GM13977 (cell line): ENCODE data around the gene CATSPERD.

Experiments used
- DNase-seq: peaks from one replicate; pipeline ENCODE4 v3.0.0; 2012; ENCODE audit warnings: low spot score
- in situ Hi-C: fragments of 300-500 bp; cut with MboI; formaldehyde crosslinking; loops from one replicate; pipeline ENCODE4 v1.12.0; 2022; ENCODE audit warnings: low sequenced_read_pairs, low pct_unique_long_range_greater_than_20kb, mixed read lengths, inconsistent platforms; ENCODE audit not compliant: unreplicated experiment
- TF ChIP-seq, protein P1 (sequence below): IDR thresholded peaks from 2 replicates; pipeline ENCODE4 v1.5.1; 2012; ENCODE audit warnings: mild to moderate bottlenecking, control low read depth; ENCODE audit not compliant: insufficient read depth; ENCODE audit errors: extremely low read depth, missing control alignments

The CATSPERD gene

DNA sequence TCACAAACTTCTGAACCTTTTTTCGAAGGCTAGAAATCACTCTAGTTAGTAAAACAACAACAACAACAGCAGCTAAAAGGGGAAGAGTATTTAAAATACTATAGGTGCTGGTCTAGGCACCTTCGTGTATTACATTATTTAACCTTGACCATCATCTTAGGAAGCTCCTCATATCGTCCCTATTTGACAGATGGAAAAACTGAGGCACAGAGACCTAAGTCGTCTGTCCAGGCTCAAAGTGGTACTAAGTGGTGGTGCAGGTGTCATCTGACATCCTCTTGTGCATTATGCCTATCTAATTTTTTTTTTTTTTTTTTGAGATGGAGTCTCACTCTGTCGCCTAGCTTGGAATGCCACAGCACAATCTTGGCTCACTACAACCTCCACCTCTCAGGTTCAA is 29.1 kb downstream of the CATSPERD start:
- DNase-seq = no peak
- in situ Hi-C loops = no loop called here
- TF ChIP-seq, protein P1, sequence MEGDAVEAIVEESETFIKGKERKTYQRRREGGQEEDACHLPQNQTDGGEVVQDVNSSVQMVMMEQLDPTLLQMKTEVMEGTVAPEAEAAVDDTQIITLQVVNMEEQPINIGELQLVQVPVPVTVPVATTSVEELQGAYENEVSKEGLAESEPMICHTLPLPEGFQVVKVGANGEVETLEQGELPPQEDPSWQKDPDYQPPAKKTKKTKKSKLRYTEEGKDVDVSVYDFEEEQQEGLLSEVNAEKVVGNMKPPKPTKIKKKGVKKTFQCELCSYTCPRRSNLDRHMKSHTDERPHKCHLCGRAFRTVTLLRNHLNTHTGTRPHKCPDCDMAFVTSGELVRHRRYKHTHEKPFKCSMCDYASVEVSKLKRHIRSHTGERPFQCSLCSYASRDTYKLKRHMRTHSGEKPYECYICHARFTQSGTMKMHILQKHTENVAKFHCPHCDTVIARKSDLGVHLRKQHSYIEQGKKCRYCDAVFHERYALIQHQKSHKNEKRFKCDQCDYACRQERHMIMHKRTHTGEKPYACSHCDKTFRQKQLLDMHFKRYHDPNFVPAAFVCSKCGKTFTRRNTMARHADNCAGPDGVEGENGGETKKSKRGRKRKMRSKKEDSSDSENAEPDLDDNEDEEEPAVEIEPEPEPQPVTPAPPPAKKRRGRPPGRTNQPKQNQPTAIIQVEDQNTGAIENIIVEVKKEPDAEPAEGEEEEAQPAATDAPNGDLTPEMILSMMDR = no peak

DNA sequence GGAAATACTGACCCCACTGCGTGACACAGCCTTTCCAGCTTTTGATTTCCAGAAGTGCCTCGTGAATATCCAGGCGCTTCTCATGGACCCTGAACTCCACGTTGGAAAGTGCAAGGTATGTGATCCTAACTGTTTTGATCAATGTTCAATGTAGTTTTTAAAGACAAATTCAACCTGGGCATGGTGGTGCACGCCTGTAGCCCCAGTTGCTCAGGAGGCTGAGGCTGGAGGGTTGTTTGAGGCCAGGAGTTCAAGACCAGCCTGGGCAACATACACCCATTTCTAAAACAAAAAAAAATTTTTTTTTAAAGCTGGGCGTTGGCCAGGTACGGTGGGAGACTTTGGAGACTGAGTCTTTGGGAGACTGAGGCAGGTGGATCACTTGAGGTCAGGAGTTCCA is 31.3 kb downstream of the CATSPERD start:
- TF ChIP-seq, protein P1 = no peak
- DNase-seq = no peak
- in situ Hi-C loops = no loop called here

DNA sequence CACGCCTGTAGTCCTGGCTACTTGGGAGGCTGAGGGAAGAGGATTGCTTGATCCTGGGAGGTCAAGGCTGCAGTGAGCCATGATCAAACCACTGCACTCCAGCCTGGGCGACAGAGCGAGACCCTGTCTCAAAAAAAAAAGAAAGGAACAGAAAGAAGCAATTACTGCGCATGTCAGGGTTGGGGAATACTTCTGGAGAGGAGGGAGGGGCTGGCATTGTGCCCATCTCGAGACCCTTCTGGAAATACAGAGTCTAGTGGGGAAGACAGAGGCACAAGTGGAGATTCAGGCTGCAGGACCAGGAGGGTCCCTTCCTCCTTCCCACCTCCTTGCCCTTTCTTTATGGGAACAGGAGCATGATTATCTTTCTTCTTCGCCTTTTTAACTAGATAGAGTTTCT is 33.3 kb downstream of the CATSPERD start:
- TF ChIP-seq, protein P1 = no peak
- DNase-seq = no peak
- in situ Hi-C loops = no loop called here

DNA sequence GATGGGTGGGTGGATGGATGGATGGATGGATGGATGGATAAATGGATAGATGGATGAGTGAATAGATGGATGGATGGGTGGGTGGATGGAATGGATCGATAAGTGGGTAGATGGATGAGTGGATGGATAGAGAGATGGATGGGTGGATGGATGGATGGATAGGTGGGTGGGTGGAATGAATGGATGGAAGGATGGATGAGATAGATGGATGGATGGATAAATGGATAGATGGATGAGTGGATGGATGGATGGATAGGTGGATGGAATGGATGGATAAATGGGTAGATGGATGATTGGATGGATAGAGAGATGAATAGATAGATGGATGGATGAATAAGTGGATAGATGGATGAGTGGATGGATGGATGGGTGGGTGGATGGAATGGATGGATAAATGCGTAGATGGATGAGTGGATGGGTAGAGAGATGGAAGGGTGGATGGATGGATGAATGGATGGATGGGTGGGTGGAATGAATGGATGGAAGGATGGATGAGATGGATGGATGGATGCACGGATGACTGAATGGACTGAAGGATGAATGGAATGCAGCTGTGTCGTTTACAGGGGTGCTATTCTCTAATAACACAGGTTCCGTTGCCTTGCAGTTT is 42.3 kb downstream of the CATSPERD start:
- TF ChIP-seq, protein P1 = no peak
- no peak for DNase-seq
- in situ Hi-C loops = no loop called here

DNA sequence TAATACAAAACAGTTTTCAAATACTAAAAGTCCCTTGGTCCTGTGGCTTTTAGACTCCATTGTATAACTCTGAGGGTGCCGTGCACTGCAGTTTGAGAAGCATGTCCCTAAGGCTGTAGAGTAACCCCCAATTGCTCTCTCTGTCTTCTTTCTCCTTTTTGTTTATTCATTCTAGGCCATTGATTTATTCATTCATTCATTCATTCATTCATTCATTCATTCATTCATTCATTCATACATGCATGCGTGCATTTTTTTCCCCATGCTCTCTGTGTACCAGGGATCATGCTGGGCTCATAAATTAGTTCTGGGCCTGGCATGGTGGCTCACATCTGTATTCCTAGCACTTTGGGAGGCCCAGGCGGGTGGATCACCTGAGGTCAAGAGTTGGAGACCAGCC is 44.8 kb downstream of the CATSPERD start:
- in situ Hi-C loops = no loop called here
- DNase-seq = no peak
- TF ChIP-seq, protein P1 = no peak

DNA sequence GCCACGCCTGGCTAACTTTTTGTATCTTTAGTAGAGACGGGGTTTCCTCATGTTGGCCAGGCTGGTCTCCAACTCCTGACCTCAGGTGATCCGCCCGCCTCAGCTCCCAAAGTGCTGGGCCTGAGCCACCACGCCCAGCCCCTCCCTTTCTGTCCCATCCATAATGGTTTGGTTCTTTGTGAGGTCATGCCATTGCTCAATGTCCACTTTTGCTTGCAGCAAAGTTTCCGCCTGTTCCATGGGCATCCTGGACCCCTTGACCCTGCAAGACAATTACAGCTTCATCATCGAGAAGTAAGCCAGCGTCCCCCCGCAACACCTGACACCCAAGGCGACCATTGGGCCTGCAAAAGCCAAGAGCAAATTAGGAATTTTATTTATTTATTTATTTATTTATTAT is 47.5 kb downstream of the CATSPERD start:
- in situ Hi-C loops = no loop called here
- no peak for DNase-seq
- TF ChIP-seq, protein P1 = no peak

DNA sequence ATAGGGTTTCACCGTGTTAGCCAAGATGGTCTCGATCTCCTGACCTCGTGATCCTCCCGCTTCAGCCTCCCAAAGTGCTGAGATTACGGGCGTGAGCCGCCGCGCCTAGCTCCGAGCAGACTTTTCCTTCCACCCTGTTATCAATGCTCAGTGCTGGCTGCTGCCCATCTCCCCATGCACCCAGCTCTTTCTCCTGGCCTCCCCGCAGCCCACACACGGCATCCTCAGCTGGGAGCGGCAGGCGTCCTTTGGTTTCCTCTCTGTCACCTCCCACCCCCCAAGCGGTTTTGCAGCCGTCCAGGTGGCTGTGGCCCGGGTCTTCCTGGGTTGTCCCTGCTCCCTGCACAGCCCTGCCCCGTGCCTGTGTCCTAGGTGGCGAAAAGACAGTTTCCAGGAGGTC is 52.0 kb downstream of the CATSPERD start:
- TF ChIP-seq, protein P1 = no peak
- DNase-seq = no peak
- in situ Hi-C loops = no loop called here
